ENCODE measurements around the gene CREBBP.
A peak's percentile ranks its signal among the peaks of the same experiment; 100 is the strongest.

CREBBP gene

DNA sequence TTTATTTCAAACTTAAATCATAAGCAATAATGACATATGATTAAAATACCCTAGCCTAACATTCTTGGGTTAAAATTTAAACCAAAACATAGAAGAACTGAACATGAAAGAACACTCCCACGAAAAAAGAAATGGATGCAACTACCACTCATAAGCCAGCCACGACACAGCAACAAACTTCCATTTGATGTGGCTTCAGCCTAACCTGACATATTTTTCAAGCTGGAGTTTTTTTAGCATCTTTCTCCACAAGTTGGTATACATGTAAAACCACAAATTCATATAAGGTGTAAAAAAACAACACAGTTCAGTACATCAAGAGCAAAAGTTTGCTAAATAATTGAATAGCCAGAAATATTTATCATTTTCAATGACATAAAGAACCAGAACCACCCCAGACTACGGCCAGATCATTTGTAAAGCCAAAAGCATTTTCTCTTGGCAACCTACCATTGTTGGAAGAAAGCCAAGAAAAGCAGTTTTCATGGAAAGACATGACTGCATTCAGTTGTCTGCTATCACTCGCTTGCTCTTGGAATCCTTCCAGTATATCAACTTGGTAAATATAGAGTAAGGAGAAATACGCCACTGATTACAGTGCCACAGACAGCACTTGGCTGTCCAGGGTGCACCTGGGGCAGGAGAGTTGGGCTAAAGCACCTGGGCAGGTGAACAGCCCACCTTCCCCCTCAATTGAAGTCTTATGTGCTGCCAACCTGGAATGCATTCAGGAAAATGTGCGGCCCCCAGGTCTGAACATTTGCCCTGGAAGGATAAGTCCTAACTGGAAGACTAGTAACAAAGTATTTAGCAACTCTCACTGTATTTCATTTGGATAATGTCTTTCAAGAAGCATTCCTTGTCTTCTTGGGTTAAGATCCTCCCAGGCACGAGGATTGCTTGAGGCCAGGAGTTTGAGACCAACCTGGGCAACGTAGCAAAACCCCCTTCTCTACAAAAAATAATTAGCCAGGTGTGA is 60.5 kb downstream of the CREBBP start:
- DNase-seq (ENCODE audit: low spot score in 2 of 2) = no peak
- 0 out of 2 replicates have a peak, but pooled peaks cover 4% of the 10 kb centered on the region for H3K36me3 ChIP-seq (replicated peaks)
- no peaks in the 10 kb centered on the region for H3K9me3 ChIP-seq
- in situ Hi-C loops (cut with MboI; ENCODE audit: low sequenced_read_pairs) = no loop called here
- H3K4me1 ChIP-seq = peaks cover 19% of the 10 kb centered on the region
- H3K4me3 ChIP-seq = no peak overlapping the region
- no peaks in the 10 kb centered on the region for H3K27me3 ChIP-seq (ENCODE audit: low read depth)

DNA sequence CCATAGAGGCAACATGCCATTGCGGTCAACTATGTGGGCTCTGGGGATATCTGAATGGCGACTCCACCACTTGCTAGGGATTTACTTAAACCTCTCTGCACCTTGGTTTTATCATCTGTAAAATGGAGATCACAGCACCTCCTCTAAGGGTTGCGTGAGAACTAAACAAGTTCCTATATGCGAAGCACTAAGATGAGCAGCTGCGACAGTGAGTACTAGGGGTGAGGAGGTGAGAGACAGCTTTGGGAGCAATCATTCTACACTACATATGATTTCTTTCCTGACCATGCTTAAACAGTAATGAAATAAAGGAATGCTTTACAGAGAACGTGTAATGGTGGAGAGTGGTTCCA is 61.4 kb downstream of the CREBBP start:
- Histone ChIP-seq H3K4me1 (peaks cover 19% of the 10 kb centered on the region), H3K36me3 (replicated peaks) (0 out of 2 replicates have a peak, but pooled peaks cover 4% of the 10 kb centered on the region), H3K4me3 (no peak overlapping the region), H3K27me3 (ENCODE audit: low read depth) (no peaks in the 10 kb centered on the region), H3K9me3 (no peaks in the 10 kb centered on the region)
- no peak for DNase-seq (ENCODE audit: low spot score in 2 of 2)
- in situ Hi-C loops (cut with MboI; ENCODE audit: low sequenced_read_pairs) = no loop called here

DNA sequence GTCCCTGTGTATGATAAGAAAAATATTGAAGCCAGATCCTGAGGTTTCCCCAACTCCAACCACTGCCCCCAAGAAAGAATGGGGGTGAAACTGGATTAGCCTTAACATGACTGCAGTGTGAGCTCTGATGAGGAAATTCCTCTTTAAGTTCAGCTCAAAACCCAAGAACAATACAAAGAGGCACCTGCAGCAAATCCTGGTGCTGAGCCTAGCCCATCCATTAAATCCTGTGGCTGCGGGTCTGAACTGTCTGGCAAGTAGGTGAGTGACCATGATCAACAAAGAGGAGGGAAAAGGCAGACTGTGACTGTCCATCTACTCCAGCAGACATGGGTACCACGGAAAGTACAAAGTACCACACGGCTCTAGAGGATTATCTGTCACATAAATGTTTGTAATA is 64.2 kb downstream of the CREBBP start:
- DNase-seq (ENCODE audit: low spot score in 2 of 2) = no peak
- no peak overlapping the region for H3K4me3 ChIP-seq
- H3K36me3 ChIP-seq (replicated peaks) = no peaks in the 10 kb centered on the region
- no peaks in the 10 kb centered on the region for H3K27me3 ChIP-seq (ENCODE audit: low read depth)
- in situ Hi-C loops (cut with MboI; ENCODE audit: low sequenced_read_pairs) = no loop called here
- peaks cover 6% of the 10 kb centered on the region; the same call in 1 of the 2 replicates for H3K4me1 ChIP-seq
- H3K9me3 ChIP-seq = no peaks in the 10 kb centered on the region

GRCh38 chr16:3814755-3815154 is 65.8 kb downstream of the CREBBP start:
- no peaks in the 10 kb centered on the region; the same call in 1 of the 2 replicates for H3K4me1 ChIP-seq
- in situ Hi-C loops (cut with MboI; ENCODE audit: low sequenced_read_pairs) = no loop called here
- no peak overlapping the region for H3K4me3 ChIP-seq
- H3K27me3 ChIP-seq (ENCODE audit: low read depth) = no peaks in the 10 kb centered on the region; the same call in 1 of the 2 replicates
- H3K36me3 ChIP-seq (replicated peaks) = peaks cover 6% of the 10 kb centered on the region
- H3K9me3 ChIP-seq = no peaks in the 10 kb centered on the region
- no peak for DNase-seq (ENCODE audit: low spot score in 2 of 2)

DNA sequence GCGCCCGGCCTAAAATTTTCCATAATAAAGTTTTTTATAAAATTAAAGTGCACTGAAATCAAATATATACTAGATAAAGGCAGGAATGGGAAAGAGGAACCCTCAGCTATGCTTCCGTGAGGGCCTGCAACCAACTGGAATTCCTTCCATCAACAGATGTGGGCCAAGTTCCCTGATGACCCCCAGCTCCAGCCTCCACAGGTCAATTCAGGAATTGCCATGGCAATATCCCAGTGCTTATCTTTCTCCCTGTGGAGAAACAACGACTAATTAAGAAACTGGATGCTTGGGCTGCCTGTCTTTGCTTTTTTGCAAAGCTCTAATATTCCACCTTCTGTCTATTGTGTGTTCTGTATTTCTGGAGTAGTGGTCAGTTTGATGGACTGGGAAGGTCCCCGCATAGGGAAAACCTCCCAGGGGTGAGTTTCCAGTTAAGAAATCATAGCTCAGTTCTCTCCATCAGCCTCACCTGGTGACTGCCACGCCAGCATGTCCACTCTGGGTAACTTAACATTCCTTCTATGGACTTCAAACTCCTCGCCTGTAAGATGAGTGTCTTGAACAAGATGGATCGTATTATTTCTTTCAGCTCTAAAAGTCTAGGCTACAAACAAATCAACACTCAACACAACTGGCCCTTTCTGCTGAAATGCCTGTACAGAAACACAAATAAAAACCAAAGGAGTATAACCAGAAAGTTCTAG is 67.9 kb downstream of the CREBBP start:
- in situ Hi-C loops (cut with MboI; ENCODE audit: low sequenced_read_pairs) = no loop called here
- H3K27me3 ChIP-seq (ENCODE audit: low read depth) = no peaks in the 10 kb centered on the region; the same call in 1 of the 2 replicates
- DNase-seq (ENCODE audit: low spot score in 2 of 2) = peak in 1 of 2 experiments; percentile 25
- H3K9me3 ChIP-seq = no peaks in the 10 kb centered on the region
- no peaks in the 10 kb centered on the region for H3K4me1 ChIP-seq
- H3K36me3 ChIP-seq (replicated peaks) = peaks cover 13% of the 10 kb centered on the region
- H3K4me3 ChIP-seq = no peak overlapping the region

- Histone ChIP-seq H3K9me3 (no peaks in the 10 kb centered on the region), H3K4me1 (no peaks in the 10 kb centered on the region), H3K36me3 (replicated peaks) (peaks cover 15% of the 10 kb centered on the region), H3K27me3 (ENCODE audit: low read depth) (no peaks in the 10 kb centered on the region; the same call in 1 of the 2 replicates), H3K4me3 (no peak overlapping the region)
- in situ Hi-C loops (cut with MboI; ENCODE audit: low sequenced_read_pairs) = no loop called here
- no peak for DNase-seq (ENCODE audit: low spot score in 2 of 2)
Measured at GRCh38 chr16:3810818-3811217, 69.7 kb downstream of the CREBBP start.

GRCh38 chr16:3810198-3810664 is 70.3 kb downstream of the CREBBP start:
- H3K4me1 ChIP-seq = no peaks in the 10 kb centered on the region
- H3K27me3 ChIP-seq (ENCODE audit: low read depth) = no peaks in the 10 kb centered on the region; the same call in 1 of the 2 replicates
- no peaks in the 10 kb centered on the region for H3K9me3 ChIP-seq
- DNase-seq (ENCODE audit: low spot score in 2 of 2) = no peak
- in situ Hi-C loops (cut with MboI; ENCODE audit: low sequenced_read_pairs) = no loop called here
- H3K36me3 ChIP-seq (replicated peaks) = peaks cover 15% of the 10 kb centered on the region
- no peak overlapping the region for H3K4me3 ChIP-seq

DNA sequence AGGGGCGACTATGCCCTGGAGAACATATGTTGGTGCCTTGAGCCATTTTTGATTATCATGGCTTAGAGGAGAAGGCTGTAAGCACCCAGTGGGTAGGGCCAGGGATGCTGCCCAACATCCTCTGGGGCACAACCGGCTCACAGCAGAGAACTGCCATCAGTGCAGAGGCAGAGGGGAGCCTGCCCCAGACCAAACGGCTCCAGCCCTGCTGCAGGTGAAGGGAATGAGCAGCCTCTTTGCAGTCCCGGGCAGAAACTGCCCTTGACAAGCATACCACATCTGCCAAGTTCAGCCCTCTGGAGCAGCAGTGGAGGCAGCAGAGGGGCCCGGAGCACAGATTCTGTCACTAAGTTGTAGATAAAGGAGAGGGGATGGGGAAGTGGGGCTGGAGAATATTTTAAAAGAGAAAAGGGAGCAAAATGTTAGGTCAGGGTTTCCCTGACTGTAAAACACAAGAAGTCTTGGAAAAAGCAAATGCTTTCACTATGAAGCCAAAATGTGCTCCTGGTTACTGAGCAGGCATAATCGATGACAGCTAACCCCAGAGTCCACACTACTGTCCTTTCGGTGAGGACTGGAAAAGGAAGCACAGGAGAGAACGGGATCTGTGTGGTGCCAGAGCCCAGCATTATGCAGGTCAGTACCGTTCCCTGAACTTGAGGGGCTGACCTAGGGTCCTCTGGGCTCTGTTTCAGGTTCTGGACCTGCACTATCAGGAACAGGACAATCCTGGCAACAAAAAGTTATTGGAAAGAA is 72.0 kb downstream of the CREBBP start:
- no peak overlapping the region for H3K4me3 ChIP-seq
- H3K9me3 ChIP-seq = no peaks in the 10 kb centered on the region
- peaks cover 15% of the 10 kb centered on the region for H3K36me3 ChIP-seq (replicated peaks)
- no peaks in the 10 kb centered on the region for H3K4me1 ChIP-seq
- H3K27me3 ChIP-seq (ENCODE audit: low read depth) = no peaks in the 10 kb centered on the region; the same call in 1 of the 2 replicates
- in situ Hi-C loops (cut with MboI; ENCODE audit: low sequenced_read_pairs) = no loop called here
- no peak for DNase-seq (ENCODE audit: low spot score in 2 of 2)

DNA sequence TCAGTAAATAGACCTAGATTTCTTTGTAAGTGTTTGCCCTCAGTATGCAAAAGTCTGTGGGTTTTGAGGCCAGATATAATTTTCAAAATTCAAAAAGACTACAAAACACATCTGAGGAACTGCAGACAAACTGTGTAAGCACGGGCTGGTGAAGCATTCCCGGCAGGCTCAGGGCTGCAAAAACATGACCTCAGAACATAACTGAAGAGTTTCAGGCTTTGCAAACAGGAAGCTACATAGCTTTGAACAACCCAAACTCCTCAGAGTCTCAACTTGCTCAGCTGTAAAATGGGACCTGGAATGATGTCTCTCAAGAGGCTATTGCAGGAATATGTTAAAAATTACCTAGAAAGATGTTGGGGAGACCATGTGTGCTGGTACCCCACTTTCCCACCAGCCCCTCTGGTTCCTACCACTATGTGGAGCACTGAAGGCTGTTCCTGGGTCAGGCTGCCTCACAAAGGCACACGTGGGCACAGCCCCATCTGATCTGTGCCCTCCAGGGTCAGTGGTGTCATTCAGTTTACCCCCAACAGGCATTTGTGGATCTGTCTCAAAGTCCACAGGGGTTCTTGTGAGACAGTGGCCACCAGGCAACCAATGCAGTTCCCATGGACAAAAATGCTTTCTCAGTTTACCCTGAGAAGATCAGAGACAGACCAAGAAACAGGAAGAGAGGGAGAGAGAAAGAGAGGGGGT is 72.9 kb downstream of the CREBBP start:
- Histone ChIP-seq H3K36me3 (replicated peaks) (peaks cover 16% of the 10 kb centered on the region), H3K4me1 (no peaks in the 10 kb centered on the region), H3K9me3 (no peaks in the 10 kb centered on the region), H3K27me3 (ENCODE audit: low read depth) (no peaks in the 10 kb centered on the region; the same call in 1 of the 2 replicates), H3K4me3 (no peak overlapping the region)
- in situ Hi-C loops (cut with MboI; ENCODE audit: low sequenced_read_pairs) = no loop called here
- no peak for DNase-seq (ENCODE audit: low spot score in 2 of 2)

DNA sequence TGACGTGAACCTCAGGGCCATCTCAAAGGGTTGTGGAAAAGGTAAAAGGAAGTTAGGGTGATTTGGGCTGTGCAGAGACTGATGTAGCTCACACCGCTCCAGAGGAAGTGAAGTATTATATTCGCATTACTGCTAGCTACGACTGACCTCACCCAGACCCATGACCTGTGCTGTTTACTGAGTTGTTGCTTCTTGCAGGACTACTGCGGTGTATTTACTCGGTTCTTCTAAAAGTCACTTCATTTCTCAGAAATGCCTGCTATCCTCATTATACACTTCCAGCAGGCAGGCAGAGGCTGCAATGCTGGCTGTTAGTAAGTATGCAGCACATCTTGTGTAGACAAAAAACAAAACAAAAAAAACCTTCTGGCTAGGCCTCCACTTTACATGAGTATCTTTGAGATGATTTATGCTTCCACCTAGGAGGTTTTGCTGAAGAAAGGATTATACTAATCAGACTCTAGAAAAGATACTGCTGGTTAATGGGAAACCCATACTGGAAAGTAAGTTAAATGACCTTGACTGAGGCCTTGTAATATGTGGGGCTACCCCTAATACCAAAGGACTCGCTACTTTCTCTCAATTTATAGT is 76.0 kb downstream of the CREBBP start:
- Histone ChIP-seq H3K4me3 (no peak overlapping the region), H3K27me3 (ENCODE audit: low read depth) (no peaks in the 10 kb centered on the region), H3K36me3 (replicated peaks) (peaks cover 9% of the 10 kb centered on the region), H3K9me3 (no peaks in the 10 kb centered on the region), H3K4me1 (no peaks in the 10 kb centered on the region)
- in situ Hi-C loops (cut with MboI; ENCODE audit: low sequenced_read_pairs) = no loop called here
- DNase-seq (ENCODE audit: low spot score in 2 of 2) = no peak

DNA sequence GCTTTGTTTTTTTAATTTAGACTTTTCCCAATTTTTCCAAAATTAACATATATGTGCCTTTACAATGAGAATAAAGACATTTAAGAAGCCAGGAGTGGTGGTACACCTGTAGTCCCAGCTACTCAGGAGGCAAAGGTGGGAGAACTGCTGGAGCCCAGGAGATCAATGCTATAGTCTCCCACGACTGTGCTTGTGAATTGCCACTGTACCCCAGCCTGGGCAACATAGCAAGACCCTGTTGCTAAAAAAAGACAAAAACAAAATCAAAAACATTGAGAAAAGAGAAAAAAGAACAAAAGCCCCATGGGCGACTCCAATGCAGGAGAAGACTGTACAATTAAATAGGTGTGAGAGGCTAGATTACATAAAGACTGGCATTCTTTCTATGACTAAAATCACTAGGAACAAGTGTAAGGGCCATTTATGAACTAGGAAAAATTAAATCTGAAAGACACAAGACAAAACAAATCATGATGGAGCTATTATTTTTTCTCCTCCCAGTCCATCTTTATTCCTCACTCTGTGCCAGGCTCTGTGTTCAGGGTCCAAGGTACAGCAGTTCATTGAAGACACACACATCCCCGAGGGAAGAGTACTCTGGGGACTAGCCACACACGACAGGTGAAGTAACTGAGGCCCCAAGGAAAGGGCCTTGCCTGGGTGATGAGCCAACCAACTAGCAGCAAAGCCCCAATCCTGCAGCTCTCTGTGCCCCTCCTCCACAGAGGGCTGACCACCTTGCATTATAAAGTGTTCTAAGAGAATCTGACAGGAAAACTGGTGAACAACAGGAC is 79.8 kb downstream of the CREBBP start:
- H3K4me3 ChIP-seq = no peak overlapping the region
- DNase-seq (ENCODE audit: low spot score in 2 of 2) = no peak
- H3K9me3 ChIP-seq = no peaks in the 10 kb centered on the region
- in situ Hi-C loops (cut with MboI; ENCODE audit: low sequenced_read_pairs) = no loop called here
- 0 out of 2 replicates have a peak, but pooled peaks cover 3% of the 10 kb centered on the region for H3K36me3 ChIP-seq (replicated peaks)
- peaks cover 9% of the 10 kb centered on the region for H3K4me1 ChIP-seq
- no peaks in the 10 kb centered on the region for H3K27me3 ChIP-seq (ENCODE audit: low read depth)

GRCh38 chr16:3800019-3800418 is 80.5 kb downstream of the CREBBP start:
- H3K4me3 ChIP-seq = no peak overlapping the region
- no peaks in the 10 kb centered on the region for H3K9me3 ChIP-seq
- no peak for DNase-seq (ENCODE audit: low spot score in 2 of 2)
- peaks cover 9% of the 10 kb centered on the region for H3K4me1 ChIP-seq
- in situ Hi-C loops (cut with MboI; ENCODE audit: low sequenced_read_pairs) = no loop called here
- 0 out of 2 replicates have a peak, but pooled peaks cover 3% of the 10 kb centered on the region for H3K36me3 ChIP-seq (replicated peaks)
- H3K27me3 ChIP-seq (ENCODE audit: low read depth) = no peaks in the 10 kb centered on the region
